Smooth muscle cell (in vitro differentiated cells): ENCODE measurements around the gene GRAMD2B. TPM values are rescaled to one million over a fixed set of nuclear protein-coding genes. Genes with fewer than 3 reads are reported as not detected.

Source experiments
- DNase-seq: peaks from one replicate; lab custom pipeline; 2025; ENCODE audit not compliant: unreplicated experiment; lab: John Stamatoyannopoulos, UW
- H2AFZ ChIP-seq: fragments of 200-600 bp; sonication (generic); 2 replicates; pipeline ENCODE4 v1.6.0; 2016; ENCODE audit warnings: antibody characterized with exemption, low read depth, mild to moderate bottlenecking
- H3F3A ChIP-seq: fragments of 200-600 bp; sonication (generic); 2 replicates; pipeline ENCODE4 v1.6.0; 2017; ENCODE audit warnings: antibody characterized with exemption, low read depth
- H3K27ac ChIP-seq: fragments of 200-600 bp; sonication (generic); 2 replicates; pipeline ENCODE4 v1.5.1; 2016; ENCODE audit warnings: low read depth, mild to moderate bottlenecking
- H3K27me3 ChIP-seq: fragments of 200-600 bp; sonication (generic); 2 replicates; pipeline ENCODE4 v1.6.1; 2016; ENCODE audit warnings: low read depth, mild to moderate bottlenecking
- H3K36me3 ChIP-seq: fragments of 200-600 bp; sonication (generic); 2 replicates; pipeline ENCODE4 v1.5.1; 2016; ENCODE audit warnings: low read depth
- H3K4me1 ChIP-seq: fragments of 200-600 bp; sonication (generic); 2 replicates; pipeline ENCODE4 v1.5.1; 2016; ENCODE audit warnings: low read depth
- H3K4me2 ChIP-seq: fragments of 200-600 bp; sonication (generic); 2 replicates; pipeline ENCODE4 v1.6.0; 2016; ENCODE audit warnings: mild to moderate bottlenecking
- H3K4me3 ChIP-seq: fragments of 200-600 bp; sonication (generic); 2 replicates; pipeline ENCODE4 v1.5.1; 2016; ENCODE audit warnings: mild to moderate bottlenecking
- H3K79me2 ChIP-seq: fragments of 200-600 bp; sonication (generic); 2 replicates; pipeline ENCODE4 v1.6.0; 2016; ENCODE audit warnings: low read depth, mild to moderate bottlenecking
- H3K9ac ChIP-seq: fragments of 200-600 bp; sonication (generic); 2 replicates; pipeline ENCODE4 v1.6.0; 2016; ENCODE audit warnings: low read depth
- H3K9me3 ChIP-seq: fragments of 200-600 bp; sonication (generic); replicated peaks from 2 replicates; pipeline ENCODE4 v1.5.1; 2016; ENCODE audit warnings: low read depth
- H4K20me1 ChIP-seq: fragments of 200-600 bp; sonication (generic); 2 replicates; pipeline ENCODE4 v1.6.0; 2016; ENCODE audit warnings: low read depth
- WGBS: methylation state at CpG from one replicate; pipeline ENCODE4 v1.1.7; 2016; ENCODE audit warnings: low lambda C conversion rate; 5-methylcytosine and 5-hydroxymethylcytosine counted together
- polyA plus RNA-seq: library from polyadenylated mRNA; unstranded; fragments of >200 nt; fragmentation: Nextera tagmentation; extraction: Ambion mirVana; gene quantifications from 2 replicates; pipeline ENCODE4 v1.2.1, GENCODE V29; 2016
- total RNA-seq: library from RNA; depleted of rRNA; stranded (reverse); fragments of >200 nt; gene quantifications from 2 replicates; pipeline ENCODE4 v1.2.3, GENCODE V29; 2014
- TF ChIP-seq, protein P1 (sequence below): fragments of 200-600 bp; sonication (generic); IDR thresholded peaks from 2 replicates; pipeline ENCODE4 v1.5.1; 2017; ENCODE audit warnings: borderline replicate concordance, mild to moderate bottlenecking, antibody characterized with exemption; ENCODE audit not compliant: insufficient read depth, poor library complexity, severe bottlenecking

Gene GRAMD2B
- total and polyA plus RNA-seq, 2 experiments from 2014 or later, result 8.7 to 27.3 TPM

DNA sequence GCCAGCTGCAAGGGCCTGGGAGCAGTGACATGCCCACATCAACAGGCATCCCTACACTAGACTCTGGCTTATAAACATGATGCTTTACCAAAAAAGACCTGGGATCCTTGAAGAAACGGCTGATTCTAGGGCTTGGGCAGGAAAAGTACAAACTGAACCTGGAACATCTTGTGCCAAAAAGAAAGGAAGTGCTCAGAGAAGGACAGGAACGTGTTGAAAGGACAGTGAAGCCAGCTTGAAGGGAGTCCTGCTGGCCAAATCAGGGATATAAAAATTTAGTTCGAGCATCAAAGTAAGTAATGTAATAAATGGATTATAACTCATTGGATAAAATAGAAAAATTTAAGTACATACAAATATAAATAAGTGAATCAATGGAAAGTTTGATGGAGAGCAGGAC is 113.7 kb downstream of the GRAMD2B start:
- Histone ChIP-seq H2AFZ (no peak overlapping the region), H3K4me1 (peaks cover 3% of the 10 kb centered on the region), H3K4me2 (no peak overlapping the region), H3K4me3 (no peak overlapping the region), H3K36me3 (no peaks in the 10 kb centered on the region), H3K9ac (no peak overlapping the region), H3K27ac (no peak overlapping the region), H3K79me2 (no peaks in the 10 kb centered on the region), H3K27me3 (no peaks in the 10 kb centered on the region), H4K20me1 (no peaks in the 10 kb centered on the region), H3F3A (peaks cover 6% of the 10 kb centered on the region), H3K9me3 (no peaks in the 10 kb centered on the region)
- 86% methylated on average over 3 of the region's 3 CpGs for WGBS
- TF ChIP-seq, protein P1, sequence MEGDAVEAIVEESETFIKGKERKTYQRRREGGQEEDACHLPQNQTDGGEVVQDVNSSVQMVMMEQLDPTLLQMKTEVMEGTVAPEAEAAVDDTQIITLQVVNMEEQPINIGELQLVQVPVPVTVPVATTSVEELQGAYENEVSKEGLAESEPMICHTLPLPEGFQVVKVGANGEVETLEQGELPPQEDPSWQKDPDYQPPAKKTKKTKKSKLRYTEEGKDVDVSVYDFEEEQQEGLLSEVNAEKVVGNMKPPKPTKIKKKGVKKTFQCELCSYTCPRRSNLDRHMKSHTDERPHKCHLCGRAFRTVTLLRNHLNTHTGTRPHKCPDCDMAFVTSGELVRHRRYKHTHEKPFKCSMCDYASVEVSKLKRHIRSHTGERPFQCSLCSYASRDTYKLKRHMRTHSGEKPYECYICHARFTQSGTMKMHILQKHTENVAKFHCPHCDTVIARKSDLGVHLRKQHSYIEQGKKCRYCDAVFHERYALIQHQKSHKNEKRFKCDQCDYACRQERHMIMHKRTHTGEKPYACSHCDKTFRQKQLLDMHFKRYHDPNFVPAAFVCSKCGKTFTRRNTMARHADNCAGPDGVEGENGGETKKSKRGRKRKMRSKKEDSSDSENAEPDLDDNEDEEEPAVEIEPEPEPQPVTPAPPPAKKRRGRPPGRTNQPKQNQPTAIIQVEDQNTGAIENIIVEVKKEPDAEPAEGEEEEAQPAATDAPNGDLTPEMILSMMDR, result no peak
- no peak for DNase-seq

DNA sequence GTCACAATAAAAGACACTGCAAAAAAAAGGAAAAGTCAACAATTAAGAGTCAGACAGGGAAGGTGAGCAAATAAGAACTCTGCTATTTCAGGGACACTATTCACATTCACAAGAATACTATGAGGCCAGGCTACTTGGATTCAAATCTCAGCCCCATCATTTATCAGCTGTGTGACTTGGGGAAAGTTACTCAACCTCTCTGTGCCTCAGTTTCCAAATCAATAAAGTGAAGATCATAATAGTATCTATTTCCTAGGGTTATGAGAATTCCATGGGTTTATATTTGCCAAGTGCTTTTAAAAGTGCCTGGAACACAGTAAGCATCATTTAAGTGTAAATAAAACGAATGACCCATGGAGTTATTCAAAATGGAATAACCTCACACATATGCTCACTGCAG is 115.4 kb downstream of the GRAMD2B start:
- peaks cover 6% of the 10 kb centered on the region for H3F3A ChIP-seq
- peak overlapping the region; percentile 65 for H3K9ac ChIP-seq
- peak overlapping the region; percentile 74 for H3K27ac ChIP-seq
- WGBS, result 93% methylated on average over 1 of the region's 1 CpG
- no peaks in the 10 kb centered on the region for H3K27me3 ChIP-seq
- TF ChIP-seq, protein P1, result no peak
- no peaks in the 10 kb centered on the region for H3K9me3 ChIP-seq
- H4K20me1 ChIP-seq, result no peaks in the 10 kb centered on the region
- peaks cover 3% of the 10 kb centered on the region for H3K4me1 ChIP-seq
- H3K4me3 ChIP-seq, result no peak overlapping the region
- H3K4me2 ChIP-seq, result no peak overlapping the region
- H3K79me2 ChIP-seq, result no peaks in the 10 kb centered on the region
- no peak overlapping the region for H2AFZ ChIP-seq
- no peak for DNase-seq
- H3K36me3 ChIP-seq, result no peaks in the 10 kb centered on the region

DNA sequence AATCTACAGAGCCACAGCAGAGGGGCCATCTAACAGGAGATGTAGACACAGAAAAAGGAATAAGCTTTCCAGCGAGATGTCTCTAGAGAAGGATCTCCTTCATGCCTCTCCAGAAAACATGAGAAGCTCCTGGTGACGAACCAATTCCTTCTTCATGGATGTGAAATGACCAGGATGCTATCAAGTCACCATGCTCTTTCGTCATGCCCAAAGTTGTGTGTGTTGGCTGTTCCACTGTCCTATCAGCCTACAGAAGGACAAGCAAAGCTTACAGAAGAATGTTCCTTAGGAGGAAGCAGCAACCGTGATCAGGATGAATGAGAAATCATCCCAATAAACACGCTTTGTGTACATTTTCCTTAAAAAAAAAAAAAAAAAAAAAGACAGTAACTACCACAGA is 117.4 kb downstream of the GRAMD2B start:
- Histone ChIP-seq H3K79me2 (no peaks in the 10 kb centered on the region), H3K4me3 (no peak overlapping the region), H3K4me1 (peaks cover 3% of the 10 kb centered on the region), H3F3A (peaks cover 6% of the 10 kb centered on the region), H3K27me3 (no peaks in the 10 kb centered on the region), H3K36me3 (no peaks in the 10 kb centered on the region), H3K27ac (no peak overlapping the region), H3K9ac (no peak overlapping the region), H3K4me2 (no peak overlapping the region), H4K20me1 (no peaks in the 10 kb centered on the region), H3K9me3 (no peaks in the 10 kb centered on the region), H2AFZ (no peak overlapping the region)
- DNase-seq, result no peak
- 89% methylated on average over 5 of the region's 5 CpGs for WGBS
- TF ChIP-seq, protein P1, result no peak

DNA sequence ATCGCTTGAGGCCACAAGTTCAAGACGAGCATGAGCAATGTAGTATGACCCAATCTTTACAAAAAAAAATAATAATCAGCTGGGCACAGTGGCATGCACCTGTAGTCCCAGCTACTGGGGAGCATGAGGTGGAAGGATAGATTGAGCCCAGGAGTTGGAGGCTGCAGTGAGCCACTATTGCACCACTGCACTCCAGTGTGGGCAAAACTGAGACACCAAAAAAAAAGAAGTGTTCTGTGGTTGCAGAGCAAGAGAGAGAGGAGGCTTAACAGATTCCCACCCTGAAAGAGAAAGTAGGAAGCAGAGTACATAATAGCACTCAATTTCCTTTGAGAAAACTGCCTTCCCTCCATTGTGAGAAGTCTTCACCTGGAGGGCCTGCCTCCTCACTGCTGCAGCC is 119.2 kb downstream of the GRAMD2B start:
- no peak for DNase-seq
- Histone ChIP-seq H3K4me1 (peaks cover 3% of the 10 kb centered on the region), H3K27ac (no peak overlapping the region), H3K4me2 (no peak overlapping the region), H3K9ac (no peak overlapping the region), H3K9me3 (no peaks in the 10 kb centered on the region), H3K79me2 (no peaks in the 10 kb centered on the region), H3K4me3 (no peak overlapping the region), H3K27me3 (no peaks in the 10 kb centered on the region), H4K20me1 (no peaks in the 10 kb centered on the region), H3F3A (peaks cover 6% of the 10 kb centered on the region), H2AFZ (no peak overlapping the region), H3K36me3 (peaks cover 8% of the 10 kb centered on the region)
- WGBS, result 97% methylated on average over 2 of the region's 2 CpGs
- TF ChIP-seq, protein P1, result no peak
